A673 (cell line): ENCODE data around the gene RPRD1B. TPM values are rescaled to one million over a fixed set of nuclear protein-coding genes. Genes with fewer than 3 reads are reported as not detected.

Experiments used
- BruUV-seq: library from RNA; stranded (reverse); fragments of 400-500 nt; replicated peaks from 2 replicates; lab custom pipeline; 2021; lab: Mats Ljungman, UMichigan
- CTCF ChIA-PET: fragments of 300-600 bp; sonication (Branson Sonifier 250); formaldehyde crosslinking; loops from one replicate; lab custom pipeline; 2022; ENCODE audit warnings: antibody characterized with exemption; lab: Charles Lee
- POLR2A ChIA-PET: fragments of 300-600 bp; sonication (Branson Sonifier 250); formaldehyde crosslinking; loops from one replicate; lab custom pipeline; 2022; ENCODE audit warnings: antibody characterized with exemption; ENCODE audit not compliant: low non-redundant PET; lab: Charles Lee
- DNase-seq: peaks from one replicate; pipeline ENCODE4 v3.0.0-alpha.2; 2015; ENCODE audit warnings: low spot score
- H3K27ac ChIP-seq: fragments of 200-600 bp; sonication (generic); 2 replicates; pipeline ENCODE4 v1.5.1; 2016; ENCODE audit warnings: mixed run types, low read depth, mild to moderate bottlenecking, mixed read lengths, antibody characterized with exemption, low read length; ENCODE audit not compliant: poor library complexity, severe bottlenecking
- H3K27me3 ChIP-seq: fragments of 200-600 bp; sonication (generic); replicated peaks from 2 replicates; pipeline ENCODE4 v1.6.1; 2017; ENCODE audit warnings: mixed run types, low read depth, mild to moderate bottlenecking, mixed read lengths, antibody characterized with exemption, low read length; ENCODE audit not compliant: insufficient read depth, poor library complexity
- H3K36me3 ChIP-seq: fragments of 200-600 bp; sonication (generic); 2 replicates; pipeline ENCODE4 v1.6.1; 2016; ENCODE audit warnings: mixed run types, mild to moderate bottlenecking, mixed read lengths, antibody characterized with exemption, low read length; ENCODE audit not compliant: insufficient read depth, poor library complexity, severe bottlenecking
- H3K4me1 ChIP-seq: fragments of 200-600 bp; sonication (generic); 2 replicates; pipeline ENCODE4 v1.6.1; 2017; ENCODE audit warnings: mixed run types, mild to moderate bottlenecking, mixed read lengths, antibody characterized with exemption, low read length; ENCODE audit not compliant: insufficient read depth, poor library complexity, severe bottlenecking
- H3K4me3 ChIP-seq: fragments of 200-600 bp; sonication (generic); 2 replicates; pipeline ENCODE4 v1.5.1; 2016; ENCODE audit warnings: low read depth, mixed run types, mild to moderate bottlenecking, mixed read lengths, low read length; ENCODE audit not compliant: poor library complexity, severe bottlenecking
- H3K9me3 ChIP-seq: fragments of 200-600 bp; sonication (generic); 2 replicates; pipeline ENCODE4 v1.6.1; 2016; ENCODE audit warnings: mixed run types, low read depth, mild to moderate bottlenecking, mixed read lengths, antibody characterized with exemption, low read length; ENCODE audit not compliant: poor library complexity, severe bottlenecking
- EZH2 ChIP-seq: fragments of 200-600 bp; sonication (generic); IDR thresholded peaks from 2 replicates; pipeline ENCODE4 v1.6.1; 2017; ENCODE audit warnings: borderline replicate concordance, low read depth, mild to moderate bottlenecking, mixed read lengths, antibody characterized with exemption, low read length; ENCODE audit not compliant: poor library complexity, severe bottlenecking
- intact Hi-C: fragments of 100-400 bp; cut with micrococcal nuclease; formaldehyde crosslinking; loops from one replicate; pipeline ENCODE4 v1.10.0; 2022; ENCODE audit not compliant: unreplicated experiment
- total RNA-seq: library from RNA; stranded (reverse); gene quantifications from 2 replicates; pipeline ENCODE4 v1.2.3, GENCODE V29; 2021
- TF ChIP-seq, protein P1 (sequence below): fragments of 300-800, 200-600 bp; sonication (generic); conservative IDR thresholded peaks from 2 replicates; pipeline ENCODE4 v1.5.1; 2017; ENCODE audit warnings: low read depth, mild to moderate bottlenecking, antibody characterized with exemption, low read length, moderate library complexity, mixed read lengths

Gene RPRD1B
- total RNA-seq, 1 experiment from 2014 or later: 36.1 TPM

DNA sequence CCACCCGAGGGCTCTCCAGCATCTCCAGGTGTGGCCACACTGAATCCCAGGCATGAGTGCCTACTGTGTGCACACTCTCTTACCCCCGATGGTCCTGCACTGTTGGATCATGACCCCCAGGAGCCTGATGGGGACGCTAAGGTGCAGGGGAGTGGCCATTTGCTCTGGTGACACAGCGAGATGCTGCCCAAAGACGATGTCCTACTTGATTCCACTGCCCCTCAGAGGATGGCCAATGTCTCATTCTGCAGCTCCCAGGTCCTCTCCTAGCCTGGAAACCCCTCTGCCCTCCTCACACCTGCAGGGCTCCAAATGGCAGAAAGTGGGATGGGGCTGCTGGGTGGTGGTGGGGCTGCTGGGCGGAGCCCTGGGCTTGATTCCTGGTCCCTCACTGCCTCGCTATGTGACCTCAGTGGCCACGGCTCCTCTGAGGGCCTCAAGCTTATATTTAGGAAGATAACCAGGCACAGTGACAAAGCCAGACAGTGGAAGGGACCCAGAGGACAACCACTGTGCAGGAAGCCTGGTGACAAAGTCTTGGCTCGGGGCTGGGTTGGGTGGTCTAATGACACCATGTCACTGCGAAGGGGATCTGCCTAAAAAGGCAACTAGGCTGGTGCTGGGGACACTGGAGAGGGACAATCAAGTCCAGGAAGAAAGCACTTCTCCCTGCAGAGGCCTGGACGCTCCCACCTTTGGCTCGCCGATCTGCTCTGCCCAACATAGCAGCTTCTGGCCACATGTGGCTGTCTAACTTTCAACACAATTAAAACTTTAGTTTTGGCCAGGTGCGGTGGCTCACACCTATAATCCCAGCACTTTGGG, 103.1 kb downstream of the RPRD1B start:
- no TSS peak for BruUV-seq
- Histone ChIP-seq H3K4me1 (peaks cover 11% of the 10 kb centered on the region), H3K27ac (no peak overlapping the region), H3K9me3 (no peaks in the 10 kb centered on the region), H3K4me3 (no peak overlapping the region), H3K36me3 (no peaks in the 10 kb centered on the region), H3K27me3 (no peaks in the 10 kb centered on the region)
- TF ChIP-seq, protein P1, sequence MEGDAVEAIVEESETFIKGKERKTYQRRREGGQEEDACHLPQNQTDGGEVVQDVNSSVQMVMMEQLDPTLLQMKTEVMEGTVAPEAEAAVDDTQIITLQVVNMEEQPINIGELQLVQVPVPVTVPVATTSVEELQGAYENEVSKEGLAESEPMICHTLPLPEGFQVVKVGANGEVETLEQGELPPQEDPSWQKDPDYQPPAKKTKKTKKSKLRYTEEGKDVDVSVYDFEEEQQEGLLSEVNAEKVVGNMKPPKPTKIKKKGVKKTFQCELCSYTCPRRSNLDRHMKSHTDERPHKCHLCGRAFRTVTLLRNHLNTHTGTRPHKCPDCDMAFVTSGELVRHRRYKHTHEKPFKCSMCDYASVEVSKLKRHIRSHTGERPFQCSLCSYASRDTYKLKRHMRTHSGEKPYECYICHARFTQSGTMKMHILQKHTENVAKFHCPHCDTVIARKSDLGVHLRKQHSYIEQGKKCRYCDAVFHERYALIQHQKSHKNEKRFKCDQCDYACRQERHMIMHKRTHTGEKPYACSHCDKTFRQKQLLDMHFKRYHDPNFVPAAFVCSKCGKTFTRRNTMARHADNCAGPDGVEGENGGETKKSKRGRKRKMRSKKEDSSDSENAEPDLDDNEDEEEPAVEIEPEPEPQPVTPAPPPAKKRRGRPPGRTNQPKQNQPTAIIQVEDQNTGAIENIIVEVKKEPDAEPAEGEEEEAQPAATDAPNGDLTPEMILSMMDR: no peak
- TF ChIP-seq EZH2: no peak
- ChIA-PET POLR2A (no interaction called here), CTCF (no interaction called here)
- DNase-seq: no peak
- intact Hi-C loops: no loop called here

DNA sequence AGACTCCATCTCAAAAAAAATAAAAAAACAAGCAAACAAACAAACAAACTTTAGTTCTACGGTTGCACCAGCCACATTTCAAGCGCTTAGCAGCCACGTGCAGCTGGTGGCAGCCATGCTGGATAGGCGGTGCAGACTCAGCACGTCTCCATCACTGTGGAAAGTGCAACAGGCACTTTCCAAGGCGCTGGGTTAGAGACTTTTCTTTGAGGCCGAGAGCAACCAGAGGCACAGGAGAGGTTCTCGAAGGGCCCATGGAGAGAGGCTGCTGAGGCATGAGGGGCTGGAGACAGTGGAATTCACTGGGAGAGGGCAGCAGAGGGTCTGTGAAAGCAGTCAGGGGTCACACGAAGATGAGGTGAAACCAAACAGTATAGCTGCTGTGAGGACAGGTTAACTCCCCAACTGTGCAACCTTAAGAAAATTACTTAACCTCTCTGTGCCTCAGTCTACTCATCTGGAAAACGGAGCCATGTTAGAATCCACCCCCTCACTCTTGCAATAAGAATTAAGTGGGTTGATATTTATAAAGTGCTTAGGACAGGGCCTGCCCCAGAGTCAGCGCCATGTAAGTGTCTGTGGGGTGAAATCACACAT, 104.0 kb downstream of the RPRD1B start:
- no peak overlapping the region for H3K4me3 ChIP-seq
- ChIA-PET CTCF (no interaction called here), POLR2A (no interaction called here)
- DNase-seq: no peak
- no peaks in the 10 kb centered on the region for H3K27me3 ChIP-seq
- intact Hi-C loops: no loop called here
- no peak overlapping the region for H3K27ac ChIP-seq
- H3K4me1 ChIP-seq: peaks cover 11% of the 10 kb centered on the region
- TF ChIP-seq, protein P1: no peak
- TF ChIP-seq EZH2: no peak
- H3K9me3 ChIP-seq: no peaks in the 10 kb centered on the region
- no peaks in the 10 kb centered on the region for H3K36me3 ChIP-seq
- BruUV-seq: no TSS peak

DNA sequence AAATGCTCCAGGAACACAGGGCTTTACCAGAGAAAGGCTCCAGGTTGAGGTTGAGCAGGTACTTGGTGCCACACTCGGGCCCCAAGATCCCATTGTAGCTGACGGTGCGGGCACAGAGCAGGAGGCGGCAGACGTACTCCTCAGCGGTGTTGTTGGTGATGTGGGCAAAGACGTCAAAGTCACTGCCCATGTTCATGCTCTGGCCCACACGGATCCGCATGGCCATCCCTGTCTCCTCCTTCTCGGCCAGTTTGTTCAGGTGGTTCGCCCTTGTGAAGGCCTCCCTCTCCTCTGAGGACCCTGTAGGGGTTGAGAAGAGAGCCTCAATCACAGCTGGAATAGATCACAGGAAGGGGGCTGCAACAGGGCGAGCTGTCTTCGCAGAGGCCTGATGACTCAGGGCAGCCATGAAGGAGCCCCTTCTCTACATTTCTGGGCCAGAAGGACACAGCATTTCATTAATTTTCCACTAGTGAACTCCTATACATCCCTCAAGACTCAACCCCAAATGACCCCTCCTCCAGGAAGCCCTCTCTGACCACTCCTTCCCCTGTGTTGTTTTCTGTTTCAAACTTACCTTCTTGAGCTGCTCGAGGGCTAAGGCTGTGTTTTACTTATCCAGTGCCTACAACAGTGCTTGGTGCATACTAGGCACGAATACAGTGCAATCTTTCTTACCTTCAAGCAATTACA, 104.7 kb downstream of the RPRD1B start:
- DNase-seq: no peak
- H3K27ac ChIP-seq: no peak overlapping the region
- H3K4me1 ChIP-seq: peaks cover 11% of the 10 kb centered on the region
- no TSS peak for BruUV-seq
- no peak overlapping the region for H3K4me3 ChIP-seq
- no peaks in the 10 kb centered on the region for H3K27me3 ChIP-seq
- POLR2A ChIA-PET: no interaction called here
- TF ChIP-seq, protein P1: no peak
- no peak for TF ChIP-seq EZH2
- H3K36me3 ChIP-seq: no peaks in the 10 kb centered on the region
- intact Hi-C loops: no loop called here
- CTCF ChIA-PET: no interaction called here
- no peaks in the 10 kb centered on the region for H3K9me3 ChIP-seq
